MM.1S (cell line): ENCODE data around the gene UST.
"Not testable (repeated sequence)": the region's sequence is repeated elsewhere in the genome, so short reads cannot be mapped to it uniquely, and the experiment has no call there.

Experiments
- CTCF ChIP-seq: fragments of 300-600 bp; sonication (generic); IDR thresholded peaks from 2 replicates; pipeline ENCODE4 v1.5.1; 2016; ENCODE audit warnings: antibody characterized with exemption, low read length, mixed read lengths
- EZH2 ChIP-seq: fragments of 300-600 bp; sonication (generic); optimal IDR thresholded peaks from 2 replicates; pipeline ENCODE3; 2017; ENCODE audit warnings: low read depth, mild to moderate bottlenecking, antibody characterized with exemption, low read length, mixed read lengths

- TF ChIP-seq CTCF, EZH2: not testable (repeated sequence)
These were observed 357.1 kb downstream of the UST start for GRCh38 chr6:149103950-149104349.
